Measurements from ENCODE around the gene TPH2.

The TPH2 gene

DNA sequence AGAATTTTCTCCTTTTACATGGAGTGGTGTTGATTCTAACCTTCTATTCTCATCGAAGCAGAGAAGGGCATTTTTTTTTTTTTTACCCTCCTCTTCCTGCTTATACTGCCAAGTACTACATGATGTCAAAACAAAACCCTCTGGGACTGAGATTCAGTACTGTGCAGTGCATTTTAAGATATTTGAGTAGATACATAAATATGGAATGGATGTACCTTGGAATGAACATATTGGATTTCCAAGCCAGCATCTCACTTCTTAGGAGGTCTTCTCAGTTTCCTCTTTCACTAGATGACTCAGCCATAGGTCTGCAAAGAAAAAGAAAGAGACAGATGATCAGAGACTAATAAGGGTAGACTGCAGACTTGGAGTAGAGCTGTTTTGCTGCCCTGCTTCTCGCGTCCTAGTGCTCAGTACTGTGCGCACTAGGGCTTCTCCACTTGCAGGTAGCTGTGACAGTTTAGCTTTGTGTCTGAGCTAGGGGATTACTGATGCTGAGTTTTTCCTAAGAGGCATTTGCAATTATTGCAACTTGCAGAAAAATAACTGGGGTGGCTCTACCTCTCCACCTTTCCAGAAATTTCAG lies 20.4 kb downstream of the TPH2 start:
- DNase-seq (ENCODE audit: low read depth in 2 of 2) = peak; percentile 5 to 16

DNA sequence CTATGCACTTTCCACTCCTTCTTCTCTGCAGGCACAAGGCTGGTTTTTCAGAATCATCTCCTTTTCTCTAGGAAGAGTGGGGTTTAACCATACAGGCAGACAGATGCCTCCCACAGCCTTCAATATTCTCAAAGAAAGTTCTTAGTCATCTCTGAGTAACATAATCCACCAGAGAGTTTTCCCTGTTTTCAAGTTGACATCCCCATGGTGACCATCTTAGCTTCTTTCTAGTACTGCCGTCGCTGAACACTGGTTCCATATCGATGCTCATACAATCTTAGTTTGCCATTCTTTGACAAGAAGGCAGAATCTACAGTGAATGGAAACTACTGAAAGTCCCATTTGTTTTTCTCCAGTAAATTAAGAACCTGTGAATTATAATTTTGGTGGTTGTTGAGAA lies 28.6 kb downstream of the TPH2 start:
- DNase-seq (ENCODE audit: low read depth in 2 of 2) = no peak

DNA sequence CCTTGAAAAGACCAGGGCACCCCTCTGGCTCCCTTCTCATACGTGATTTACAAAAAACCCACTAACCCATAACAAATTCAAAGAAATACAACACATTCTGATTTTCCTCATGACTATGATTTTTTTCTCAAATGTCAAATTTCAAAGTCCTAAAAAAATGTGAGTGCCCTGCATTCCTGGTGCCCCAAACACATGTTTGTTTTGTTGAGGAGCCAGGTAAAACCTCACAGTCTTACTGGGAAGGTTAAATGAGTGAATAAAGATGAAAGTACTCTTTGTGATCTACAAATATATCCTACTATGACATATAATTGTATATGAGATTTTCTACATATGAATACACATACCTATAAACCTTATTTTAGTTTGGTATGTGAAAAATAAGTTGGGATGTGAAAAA lies 30.7 kb downstream of the TPH2 start:
- no peak for DNase-seq (ENCODE audit: low read depth in 2 of 2)

DNA sequence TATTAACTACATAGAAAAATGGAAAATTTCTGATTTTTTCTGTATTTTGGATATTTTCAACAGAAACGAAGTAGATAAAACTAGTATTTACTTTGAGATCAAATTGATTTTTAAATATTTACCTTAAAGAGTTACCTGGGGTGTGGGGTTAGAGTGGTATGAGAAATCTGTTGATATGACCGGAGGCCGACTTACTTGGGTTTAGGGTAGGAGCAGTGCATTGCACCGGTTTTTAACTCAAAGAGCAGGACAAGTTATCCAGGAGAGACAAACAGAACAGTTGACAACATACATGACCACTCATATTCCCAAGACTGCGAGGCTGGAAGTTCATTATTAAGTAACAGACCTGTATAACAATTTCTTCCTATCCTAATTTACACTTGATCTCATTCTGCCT lies 31.4 kb downstream of the TPH2 start:
- DNase-seq (ENCODE audit: low read depth in 2 of 2) = no peak

DNA sequence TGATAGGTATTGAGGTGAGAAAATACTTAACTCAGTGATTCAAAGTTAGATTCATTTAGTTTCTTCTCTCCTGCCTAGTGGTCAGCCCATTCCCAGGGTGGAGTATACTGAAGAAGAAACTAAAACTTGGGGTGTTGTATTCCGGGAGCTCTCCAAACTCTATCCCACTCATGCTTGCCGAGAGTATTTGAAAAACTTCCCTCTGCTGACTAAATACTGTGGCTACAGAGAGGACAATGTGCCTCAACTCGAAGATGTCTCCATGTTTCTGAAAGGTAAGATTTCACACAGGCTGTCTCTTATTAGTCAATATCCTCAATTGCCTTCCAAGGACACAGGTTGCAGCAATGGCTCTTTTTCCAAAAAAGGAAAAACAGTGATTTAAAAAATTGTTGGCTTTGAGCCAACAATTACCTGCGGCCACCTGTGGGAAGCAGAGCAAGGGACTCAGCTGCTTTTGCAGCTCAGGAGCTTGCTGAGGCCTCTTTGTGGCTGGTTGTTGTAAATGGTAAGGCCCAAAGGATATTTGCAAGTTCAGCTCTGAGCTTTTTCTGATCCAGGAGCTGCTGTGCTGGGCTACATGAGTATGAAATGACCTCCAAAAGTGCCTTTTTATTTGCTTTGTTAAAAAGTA lies 33.9 kb downstream of the TPH2 start:
- DNase-seq (ENCODE audit: low read depth in 2 of 2) = no peak

DNA sequence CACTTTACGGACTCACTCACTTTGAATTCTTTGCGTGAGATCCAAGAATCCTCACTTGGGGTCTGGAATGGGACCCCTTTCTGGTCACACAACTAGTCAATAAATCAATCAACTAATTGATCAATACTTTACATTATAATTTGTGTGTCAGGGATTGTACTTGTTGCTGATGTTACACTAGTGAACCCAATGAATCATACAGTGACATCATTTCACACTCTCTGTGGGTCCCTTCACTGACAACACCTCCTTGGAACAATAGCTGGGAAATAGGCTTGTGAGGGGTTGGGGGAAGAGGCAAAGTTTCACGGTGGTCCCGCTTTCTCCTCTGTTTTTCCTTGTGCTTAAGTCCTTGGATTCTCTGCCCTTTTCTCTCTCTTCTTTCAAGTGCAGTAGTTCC lies 35.0 kb downstream of the TPH2 start:
- DNase-seq (ENCODE audit: low read depth in 2 of 2) = no peak

DNA sequence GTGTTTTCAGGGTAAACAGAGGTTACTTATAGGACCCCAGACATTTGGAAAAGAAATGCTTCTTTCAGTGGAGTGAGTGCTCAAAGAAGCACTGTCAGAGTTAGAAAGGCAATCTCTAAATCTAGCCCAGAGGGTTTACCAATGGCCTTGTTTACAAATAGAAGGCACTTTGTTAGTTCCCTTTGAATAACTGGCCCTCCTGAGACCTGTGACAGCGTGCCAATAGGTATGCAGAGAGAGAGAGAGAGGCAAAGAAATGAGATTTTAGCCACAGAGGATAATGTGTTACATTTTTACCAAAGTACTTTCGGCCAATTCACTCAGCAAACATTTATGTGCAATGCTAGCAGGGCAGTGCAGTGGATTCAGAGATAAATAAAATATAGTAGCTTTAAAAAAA lies 41.9 kb downstream of the TPH2 start:
- no peak for DNase-seq (ENCODE audit: low read depth in 2 of 2)

DNA sequence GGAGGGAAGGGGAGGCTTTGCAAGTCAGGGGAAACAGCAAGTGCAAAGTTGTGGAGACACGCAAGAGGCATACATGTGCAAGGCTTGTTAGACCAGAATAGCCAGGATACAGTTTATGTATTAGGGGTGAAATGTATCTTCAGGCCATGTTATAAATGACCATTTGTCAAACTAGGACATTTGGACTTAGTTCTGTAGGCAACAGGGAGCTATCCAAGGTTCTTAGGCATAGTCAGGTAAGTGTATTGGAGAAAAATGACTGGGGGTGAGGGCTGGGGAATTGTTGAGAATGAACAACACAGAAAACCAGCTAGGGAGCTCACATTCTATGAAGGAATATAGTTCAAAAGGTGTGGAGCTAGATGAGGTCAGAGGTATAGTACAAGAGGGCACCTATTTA lies 42.5 kb downstream of the TPH2 start:
- no peak for DNase-seq (ENCODE audit: low read depth in 2 of 2)

DNA sequence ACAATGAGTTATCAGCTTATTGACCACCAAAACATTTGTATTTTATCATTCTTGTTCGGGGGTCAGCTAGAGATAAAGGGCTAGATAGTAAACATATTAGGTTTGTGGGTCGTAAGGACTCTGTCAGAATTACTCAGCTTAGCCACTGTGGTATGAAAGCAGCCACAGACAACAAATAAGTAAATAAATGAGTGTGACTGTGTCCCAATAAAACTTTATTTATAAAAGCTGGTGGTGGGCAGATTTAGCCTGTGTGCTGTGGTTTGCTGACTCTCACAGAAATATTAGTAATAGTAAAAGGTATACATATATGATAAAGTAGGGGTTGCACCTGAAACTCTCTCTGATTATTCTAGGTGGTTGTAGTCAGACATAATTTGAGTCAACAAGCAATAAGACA lies 56.1 kb downstream of the TPH2 start:
- DNase-seq (ENCODE audit: low read depth in 2 of 2) = no peak

DNA sequence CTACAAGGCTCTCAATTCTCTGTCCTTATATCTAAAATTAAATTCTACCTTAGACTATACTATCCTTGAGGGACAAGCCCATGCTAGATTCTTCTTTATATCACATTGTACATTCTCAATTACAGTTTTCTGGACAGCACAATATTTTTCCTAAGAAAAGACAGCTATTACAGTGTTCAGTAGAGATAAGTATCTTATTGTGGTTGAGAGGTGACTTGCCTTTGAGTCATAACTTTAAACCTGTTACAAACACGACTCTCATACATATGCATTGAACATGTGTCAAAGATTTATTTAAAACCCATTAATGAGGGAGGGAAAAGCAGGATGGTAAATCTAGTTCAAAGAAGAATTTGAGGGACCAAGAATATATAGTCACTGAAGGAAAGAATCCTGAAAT lies 61.1 kb downstream of the TPH2 start:
- DNase-seq (ENCODE audit: low read depth in 2 of 2) = no peak

DNA sequence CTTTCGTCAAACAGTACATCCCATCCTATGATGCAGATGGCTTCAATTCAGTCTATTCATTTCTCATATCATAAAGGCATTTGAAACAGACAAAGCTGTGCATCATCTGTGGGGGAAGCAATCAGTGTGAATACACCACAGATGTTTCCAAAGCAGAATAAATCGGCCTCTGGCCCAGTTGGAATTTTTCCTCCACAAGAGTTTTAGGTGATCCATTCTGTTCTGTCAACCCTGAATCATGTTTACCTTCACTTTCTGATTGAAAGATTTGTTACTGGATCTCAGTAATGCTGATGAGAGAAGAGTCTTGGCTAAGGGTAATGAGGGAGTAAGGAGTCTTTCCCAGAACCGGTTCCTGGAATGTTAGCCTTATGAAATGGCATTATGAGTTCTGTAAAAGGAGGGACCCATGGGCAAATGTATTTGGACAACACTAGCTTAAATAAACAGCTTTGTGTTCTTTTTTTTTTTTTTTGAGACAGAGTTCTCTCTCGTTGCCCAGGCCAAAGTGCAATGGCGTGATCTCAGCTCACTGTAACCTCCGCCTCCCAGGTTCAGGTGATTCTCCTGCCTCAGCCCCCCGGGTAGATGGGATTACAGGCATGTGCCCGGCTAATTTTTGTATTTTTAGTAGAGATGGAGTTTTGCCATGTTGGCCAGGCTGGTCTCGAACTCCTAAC lies 62.5 kb downstream of the TPH2 start:
- no peak for DNase-seq (ENCODE audit: low read depth in 2 of 2)

DNA sequence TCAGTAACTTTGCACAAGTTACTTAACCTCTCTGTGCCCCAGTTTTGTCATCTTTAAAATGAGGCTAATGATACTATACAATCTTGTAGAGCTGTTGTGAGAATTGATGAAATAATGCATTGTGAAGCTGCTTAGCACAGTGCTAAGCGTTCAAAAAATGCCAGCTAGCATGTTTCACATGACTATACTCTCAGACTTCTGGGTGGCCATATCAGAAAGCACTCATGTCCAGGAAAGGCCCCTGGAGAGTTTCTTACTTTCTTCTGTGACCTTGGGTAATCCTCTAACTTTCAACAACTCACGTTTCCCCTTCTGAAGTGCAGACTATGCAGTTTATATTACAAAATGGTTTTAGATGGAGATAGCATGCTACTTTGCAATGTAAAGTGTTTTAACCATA lies 68.1 kb downstream of the TPH2 start:
- DNase-seq (ENCODE audit: low read depth in 2 of 2) = no peak

DNA sequence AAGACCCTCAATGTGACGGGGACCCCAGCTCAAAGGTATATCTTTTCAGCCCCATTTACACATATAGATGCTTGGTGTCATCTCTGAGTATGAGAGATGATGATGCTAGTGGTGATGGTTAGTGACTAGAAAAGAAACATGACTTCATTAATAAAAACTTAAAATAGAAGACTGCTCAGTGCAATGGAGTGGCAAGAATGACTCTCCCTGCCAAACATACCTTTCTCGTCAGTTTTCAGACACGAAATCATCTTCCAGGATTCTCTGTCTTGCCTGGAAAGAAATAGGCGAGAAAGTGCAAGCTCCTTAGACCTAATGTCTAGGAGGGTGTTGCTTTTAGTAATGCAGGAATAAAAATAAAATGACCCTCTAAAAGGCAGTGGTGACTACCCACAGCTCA lies 71.7 kb downstream of the TPH2 start:
- DNase-seq (ENCODE audit: low read depth in 2 of 2) = no peak

DNA sequence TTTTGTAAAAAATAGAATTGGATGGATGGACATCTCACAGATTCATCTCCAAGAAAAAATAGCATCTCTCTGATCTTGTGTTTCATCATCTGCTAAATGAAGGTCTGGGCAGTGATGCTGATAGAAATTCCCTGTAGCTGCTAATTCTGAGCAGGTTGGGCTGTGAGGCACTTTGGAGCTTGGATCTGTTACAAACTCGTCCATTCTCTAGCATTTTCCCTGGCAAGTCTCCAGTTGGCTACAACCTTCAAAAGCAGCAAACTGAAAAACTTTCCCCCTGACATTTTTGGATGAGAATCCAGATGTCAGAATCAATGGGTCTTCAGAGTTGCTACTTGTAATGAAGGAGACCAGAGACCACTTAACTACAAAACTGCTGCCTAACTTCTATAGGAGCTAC lies 72.7 kb downstream of the TPH2 start:
- no peak for DNase-seq (ENCODE audit: low read depth in 2 of 2)

DNA sequence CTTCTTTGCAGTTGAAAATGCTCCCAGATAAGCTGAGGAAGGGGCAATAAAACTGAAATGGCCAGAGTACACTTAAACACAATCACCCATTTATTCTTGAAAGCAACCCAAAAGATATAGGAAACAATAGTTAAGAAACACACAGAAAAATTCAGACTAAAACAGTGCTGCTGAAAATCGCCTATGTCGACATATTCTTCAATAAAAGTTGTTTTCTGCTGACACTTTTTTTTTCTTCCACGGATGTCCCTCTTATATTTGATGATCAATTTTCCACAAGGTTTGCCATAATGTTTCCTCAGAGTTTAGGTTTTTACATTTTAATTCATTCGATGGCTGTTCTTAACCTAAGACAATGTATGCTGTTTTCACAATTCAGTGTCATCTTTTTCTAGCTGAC lies 74.2 kb downstream of the TPH2 start:
- DNase-seq (ENCODE audit: low read depth in 2 of 2) = no peak

DNA sequence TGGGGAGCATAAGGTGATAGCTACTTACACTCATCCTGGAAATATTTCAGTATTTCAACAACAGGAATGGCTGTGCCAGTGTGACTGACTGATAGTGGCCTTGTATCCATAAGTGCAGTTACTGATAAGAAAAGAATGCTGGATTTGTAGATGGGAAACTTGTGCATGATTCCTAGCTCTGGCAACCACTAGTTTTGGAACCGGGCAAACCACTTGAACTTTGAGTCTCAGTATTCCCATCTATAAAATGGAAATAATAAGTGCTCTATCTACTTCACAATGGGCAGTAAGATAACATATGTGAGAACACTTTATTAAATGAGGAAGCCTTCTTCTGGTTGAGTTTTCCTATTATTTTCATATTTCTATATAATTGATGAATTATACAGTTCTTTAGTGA lies 77.2 kb downstream of the TPH2 start:
- no peak for DNase-seq (ENCODE audit: low read depth in 2 of 2)

DNA sequence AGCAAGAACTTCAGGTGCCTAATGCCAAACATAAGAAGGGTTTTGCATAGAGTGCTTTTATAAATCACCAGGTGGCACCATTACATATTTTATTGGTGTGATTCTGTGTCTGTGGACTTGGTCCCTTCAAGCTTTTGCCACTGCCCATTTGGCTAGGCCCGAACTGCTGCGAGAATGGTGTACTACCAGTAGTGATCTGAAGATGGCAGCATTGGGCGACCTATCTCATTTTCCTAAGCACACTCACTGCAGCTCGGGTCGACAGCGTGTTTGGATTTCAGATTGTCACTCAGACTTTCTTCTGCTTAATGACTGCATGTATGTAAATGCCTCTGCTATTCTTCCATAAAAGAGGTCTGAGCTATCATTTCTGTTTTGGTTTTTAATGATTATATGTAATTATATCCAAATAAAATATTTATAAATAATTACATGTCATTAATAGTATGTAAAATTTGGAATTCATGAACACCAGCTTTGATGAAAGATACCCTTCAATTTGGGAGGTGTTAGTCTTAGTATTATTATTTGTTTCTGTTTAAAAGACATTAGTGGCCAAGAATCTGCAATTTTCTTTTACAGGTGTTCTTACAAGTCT lies 78.5 kb downstream of the TPH2 start:
- peak; percentile 39 to 41 for DNase-seq (ENCODE audit: low read depth in 2 of 2)

DNA sequence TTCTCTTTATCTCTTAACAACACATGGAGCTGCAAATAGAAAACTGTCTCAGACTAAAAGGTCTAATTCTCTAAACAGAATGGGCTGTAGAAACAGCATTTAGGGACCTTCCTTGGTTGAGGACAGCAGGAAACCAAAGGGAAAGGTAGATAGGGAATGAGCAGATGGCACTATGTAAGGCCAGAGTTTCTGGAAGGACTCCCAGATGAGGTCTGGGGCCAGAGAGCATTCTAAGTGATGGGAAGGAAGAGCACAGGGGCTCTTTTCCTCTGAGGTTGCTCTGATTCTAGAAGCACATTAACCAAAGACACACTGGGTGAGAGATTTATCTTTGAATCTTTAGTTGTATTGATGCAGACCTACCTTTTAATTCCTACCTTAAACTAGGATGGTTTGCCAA lies 79.4 kb downstream of the TPH2 start:
- DNase-seq (ENCODE audit: low read depth in 2 of 2) = no peak

DNA sequence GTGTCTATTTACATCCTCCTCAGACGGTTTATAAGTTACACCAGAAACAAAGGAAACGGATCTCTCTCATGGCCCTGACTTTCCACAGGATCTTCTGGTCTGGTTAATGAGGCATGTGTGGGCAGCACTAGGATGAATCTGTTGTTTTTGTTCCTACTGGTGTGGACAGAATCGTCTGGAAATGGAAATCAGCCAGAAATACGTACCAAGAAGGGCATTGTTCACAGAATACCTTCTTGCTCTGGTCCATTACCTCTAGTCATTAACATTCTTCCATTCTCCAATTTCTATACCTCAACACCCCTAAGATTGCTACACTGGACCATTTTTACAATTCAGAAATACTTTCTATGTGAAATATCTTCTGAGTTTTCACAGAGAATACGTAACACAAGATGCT lies 86.0 kb downstream of the TPH2 start:
- no peak for DNase-seq (ENCODE audit: low read depth in 2 of 2)

DNA sequence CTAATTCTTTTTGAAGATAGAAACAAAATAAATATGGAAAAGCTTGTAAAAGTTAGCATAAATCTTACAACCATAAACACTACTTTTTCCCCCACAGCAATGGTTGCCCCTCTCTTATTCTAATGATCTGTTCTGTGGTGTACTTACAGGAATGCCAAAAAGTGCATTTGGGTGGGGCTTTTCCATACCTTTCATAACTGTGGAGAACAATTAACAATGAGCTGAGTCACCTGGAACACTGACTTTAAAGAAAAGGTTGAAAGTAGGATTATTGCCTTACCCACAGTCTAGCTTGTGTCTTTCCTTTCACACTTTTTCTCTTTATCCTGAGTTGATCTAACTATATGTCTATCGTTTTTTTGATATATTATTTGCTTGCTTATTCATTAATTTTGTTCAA lies 86.9 kb downstream of the TPH2 start:
- DNase-seq (ENCODE audit: low read depth in 2 of 2) = no peak

DNA sequence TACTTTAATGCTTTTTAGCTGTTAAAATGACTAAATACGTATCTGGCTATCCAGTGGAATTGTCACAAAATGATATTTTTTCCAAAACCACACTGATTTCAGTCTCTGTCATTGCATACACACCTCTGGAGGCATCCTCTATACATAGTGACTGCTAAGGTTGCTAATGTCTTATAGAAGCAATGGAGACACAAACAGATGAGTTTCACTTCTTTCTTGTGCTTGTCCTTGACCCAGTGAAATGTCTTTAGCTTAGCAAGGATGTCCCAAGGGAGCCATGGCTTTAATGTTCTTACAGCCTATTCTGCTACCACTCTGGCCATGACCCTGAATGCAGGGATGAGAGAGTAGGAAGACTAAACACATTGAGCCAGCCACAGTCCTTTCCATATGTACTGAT lies 90.3 kb downstream of the TPH2 start:
- no peak for DNase-seq (ENCODE audit: low read depth in 2 of 2)

DNA sequence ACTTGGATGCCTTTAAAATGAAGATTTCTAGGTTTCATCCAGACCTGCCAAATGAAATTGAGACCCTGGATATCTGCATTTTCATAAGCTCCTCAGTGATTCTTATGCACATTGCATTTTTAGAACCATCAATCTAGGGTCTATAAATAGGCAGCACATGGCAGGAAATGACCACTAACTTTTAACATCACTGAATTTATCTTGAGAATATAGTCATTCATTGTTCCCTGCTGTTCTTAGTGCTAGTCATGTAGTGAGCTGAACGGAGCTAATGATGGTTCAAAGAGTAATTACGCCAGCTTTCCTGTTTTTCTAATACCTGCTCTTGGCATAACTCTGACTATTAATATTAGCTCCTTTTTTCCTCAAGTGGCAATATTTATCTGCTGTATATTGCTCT lies 91.6 kb downstream of the TPH2 start:
- DNase-seq (ENCODE audit: low read depth in 2 of 2) = no peak

DNA sequence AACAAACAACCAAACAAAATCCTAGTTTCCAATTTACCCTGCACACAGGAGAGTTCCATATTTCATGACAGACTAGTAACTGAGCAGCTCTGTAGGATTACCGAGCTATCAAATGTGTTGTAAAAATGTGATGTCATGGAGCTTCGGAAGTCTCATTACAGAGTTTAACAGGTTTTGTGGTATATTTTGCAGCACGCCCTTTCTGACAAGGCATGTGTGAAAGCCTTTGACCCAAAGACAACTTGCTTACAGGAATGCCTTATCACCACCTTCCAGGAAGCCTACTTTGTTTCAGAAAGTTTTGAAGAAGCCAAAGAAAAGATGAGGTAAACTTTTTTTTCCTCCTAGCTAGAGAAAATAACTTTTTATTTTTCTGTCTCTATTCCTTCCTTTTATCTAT lies 92.4 kb downstream of the TPH2 start:
- DNase-seq (ENCODE audit: low read depth in 2 of 2) = no peak

All from fibroblast of skin of left quadriceps (primary cell).